ENCODE data around the gene PANK4.

DNA sequence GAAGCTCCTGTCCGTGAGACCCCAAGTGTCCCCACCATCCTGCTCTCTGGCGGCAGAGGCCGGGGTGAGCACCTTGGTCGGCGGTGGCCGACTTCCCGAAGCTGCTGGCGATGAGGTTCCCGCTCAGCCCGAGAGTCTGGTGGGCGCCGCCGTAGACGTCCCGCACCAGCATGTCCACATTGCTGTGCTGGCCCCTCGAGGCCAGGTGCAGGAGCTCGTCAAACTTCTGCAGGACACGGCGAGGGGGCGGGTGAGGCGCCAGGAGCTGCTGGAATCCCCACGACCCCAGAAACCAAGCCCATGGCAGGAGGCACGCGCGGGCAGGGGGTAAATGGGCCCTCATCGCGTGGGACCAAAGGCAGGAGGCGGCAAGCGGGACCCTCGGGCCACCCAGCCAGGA, 6.7 kb downstream of the PANK4 start:
- TF ChIP-seq, protein P1, sequence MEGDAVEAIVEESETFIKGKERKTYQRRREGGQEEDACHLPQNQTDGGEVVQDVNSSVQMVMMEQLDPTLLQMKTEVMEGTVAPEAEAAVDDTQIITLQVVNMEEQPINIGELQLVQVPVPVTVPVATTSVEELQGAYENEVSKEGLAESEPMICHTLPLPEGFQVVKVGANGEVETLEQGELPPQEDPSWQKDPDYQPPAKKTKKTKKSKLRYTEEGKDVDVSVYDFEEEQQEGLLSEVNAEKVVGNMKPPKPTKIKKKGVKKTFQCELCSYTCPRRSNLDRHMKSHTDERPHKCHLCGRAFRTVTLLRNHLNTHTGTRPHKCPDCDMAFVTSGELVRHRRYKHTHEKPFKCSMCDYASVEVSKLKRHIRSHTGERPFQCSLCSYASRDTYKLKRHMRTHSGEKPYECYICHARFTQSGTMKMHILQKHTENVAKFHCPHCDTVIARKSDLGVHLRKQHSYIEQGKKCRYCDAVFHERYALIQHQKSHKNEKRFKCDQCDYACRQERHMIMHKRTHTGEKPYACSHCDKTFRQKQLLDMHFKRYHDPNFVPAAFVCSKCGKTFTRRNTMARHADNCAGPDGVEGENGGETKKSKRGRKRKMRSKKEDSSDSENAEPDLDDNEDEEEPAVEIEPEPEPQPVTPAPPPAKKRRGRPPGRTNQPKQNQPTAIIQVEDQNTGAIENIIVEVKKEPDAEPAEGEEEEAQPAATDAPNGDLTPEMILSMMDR (IDR thresholded peaks at IDR 0.05; ENCODE audit: extremely low read depth in 1 of 2, insufficient read depth in 1 of 2, low read depth in 1 of 2, low read length in 2 of 2), result no peak
- TF ChIP-seq POLR2A (IDR thresholded peaks at IDR 0.05; ENCODE audit: low read depth, low read length) (no peak), EZH2 (IDR thresholded peaks at IDR 0.05; ENCODE audit: borderline replicate concordance, low read depth, low read length, severe bottlenecking) (no peak), POLR2AphosphoS5 (IDR thresholded peaks at IDR 0.05; ENCODE audit: insufficient read depth, low read depth, low read length) (no peak), JUN (IDR thresholded peaks at IDR 0.05; ENCODE audit: borderline replicate concordance, insufficient read depth, insufficient read length, low read depth) (no peak)
- TF ChIP-seq, protein P2, sequence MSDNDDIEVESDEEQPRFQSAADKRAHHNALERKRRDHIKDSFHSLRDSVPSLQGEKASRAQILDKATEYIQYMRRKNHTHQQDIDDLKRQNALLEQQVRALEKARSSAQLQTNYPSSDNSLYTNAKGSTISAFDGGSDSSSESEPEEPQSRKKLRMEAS (IDR thresholded peaks at IDR 0.05; ENCODE audit: insufficient read depth, insufficient read length), result no peak

Data from endothelial cell of umbilical vein (primary cell).